ENCODE results near the gene BRD2. TPM values are rescaled to one million over a fixed set of nuclear protein-coding genes. Genes with fewer than 3 reads are reported as not detected.
A peak's percentile ranks its signal among the peaks of the same experiment; 100 is the strongest.

BRD2 gene
- total and polyA plus RNA-seq, 5 experiments from 2014 or later = 24.5 to 455 (median 72.8) TPM

DNA sequence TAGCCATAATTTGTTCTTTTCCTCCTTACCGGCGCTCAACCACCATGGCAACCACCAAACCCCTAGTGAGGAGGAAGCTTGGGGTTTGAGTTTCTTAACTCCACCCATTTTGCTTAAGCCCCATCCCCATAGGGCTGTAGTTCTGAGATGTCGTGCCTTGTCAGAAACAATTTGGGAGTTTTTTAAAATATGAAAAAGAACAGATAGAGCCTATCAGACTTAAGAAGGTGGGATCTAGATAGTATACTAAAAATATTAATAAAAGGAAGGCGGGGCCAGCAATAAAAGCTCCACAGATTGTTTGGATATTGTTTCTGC, 5.6 kb downstream of the BRD2 start:
- Mint-ChIP-seq H3K27me3 (no peaks in the 10 kb centered on the region), H3K4me1 (peaks cover 43 to 61% (median 49%) of the 10 kb centered on the region in 4 donors), H3K9me3 (no peaks in the 10 kb centered on the region), H3K27ac (peak overlapping the region; percentile 91 to 100 (median 100)), H3K36me3 (peaks cover 20 to 65% (median 45%) of the 10 kb centered on the region in 3 donors), H3K4me3 (peak overlapping the region; percentile 78 to 99 (median 99))
- DNase-seq (peak in 5 of 10 donors; percentile 30 to 67 (median 57)), ATAC-seq (peak; percentile 7 to 11)
- POLR2A ChIA-PET = interaction anchor here (0.6 to 21.1 kb wide), 14 partner anchors 8 to 778 kb away, joined by 3 to 510 read pairs (median 24); partner anchors contain the start of genes HLA-DMA, HLA-DMB, PFDN6 and PSMB8

DNA sequence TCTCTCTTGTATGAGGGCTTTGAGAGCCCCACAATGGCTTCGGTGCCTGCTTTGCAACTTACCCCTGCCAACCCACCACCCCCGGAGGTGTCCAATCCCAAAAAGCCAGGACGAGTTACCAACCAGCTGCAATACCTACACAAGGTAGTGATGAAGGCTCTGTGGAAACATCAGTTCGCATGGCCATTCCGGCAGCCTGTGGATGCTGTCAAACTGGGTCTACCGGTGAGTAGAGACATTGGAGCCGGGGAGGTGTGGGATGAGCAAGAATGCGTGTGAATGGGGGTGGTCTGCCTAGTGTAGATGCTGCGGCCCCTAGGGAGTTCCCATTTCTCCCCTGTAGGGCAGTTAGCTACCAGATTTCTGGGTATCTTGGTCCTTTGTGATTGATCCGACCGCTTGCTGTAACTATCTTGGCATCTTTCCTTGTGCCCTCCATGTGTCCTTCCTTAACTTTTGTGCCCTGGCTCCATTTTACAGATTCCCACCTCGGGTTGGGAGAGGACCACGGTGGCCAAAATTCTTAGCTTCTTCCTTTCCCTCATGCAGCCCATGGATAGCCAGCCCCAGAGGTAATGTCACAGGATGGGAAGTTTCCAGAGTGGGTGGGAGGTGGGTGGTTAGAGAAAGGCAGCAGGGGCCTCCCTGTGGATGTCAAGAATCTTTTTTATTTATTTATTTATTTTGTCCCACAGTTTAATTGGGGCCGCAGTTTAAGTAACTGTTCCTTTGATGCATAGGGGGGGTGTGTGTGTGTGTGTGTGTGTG, 6.3 kb downstream of the BRD2 start:
- POLR2A ChIA-PET = interaction anchor here (1.0 to 21.1 kb wide), 11 partner anchors 8 to 303 kb away, joined by 3 to 510 read pairs (median 66); partner anchors contain the start of genes HLA-DMA, HLA-DMB, PSMB8 and PSMB9
- H3K9me3 Mint-ChIP-seq = no peaks in the 10 kb centered on the region
- ATAC-seq (no peak), DNase-seq (no peak)
- no peaks in the 10 kb centered on the region for H3K27me3 Mint-ChIP-seq
- H3K4me1 Mint-ChIP-seq = peaks cover 44 to 65% (median 51%) of the 10 kb centered on the region in 4 donors
- H3K27ac Mint-ChIP-seq = peak overlapping the region; percentile 78 to 100 (median 99)
- H3K4me3 Mint-ChIP-seq = peak overlapping the region; percentile 78 to 99 (median 99)
- H3K36me3 Mint-ChIP-seq = peaks cover 23 to 73% (median 48%) of the 10 kb centered on the region in 3 donors

DNA sequence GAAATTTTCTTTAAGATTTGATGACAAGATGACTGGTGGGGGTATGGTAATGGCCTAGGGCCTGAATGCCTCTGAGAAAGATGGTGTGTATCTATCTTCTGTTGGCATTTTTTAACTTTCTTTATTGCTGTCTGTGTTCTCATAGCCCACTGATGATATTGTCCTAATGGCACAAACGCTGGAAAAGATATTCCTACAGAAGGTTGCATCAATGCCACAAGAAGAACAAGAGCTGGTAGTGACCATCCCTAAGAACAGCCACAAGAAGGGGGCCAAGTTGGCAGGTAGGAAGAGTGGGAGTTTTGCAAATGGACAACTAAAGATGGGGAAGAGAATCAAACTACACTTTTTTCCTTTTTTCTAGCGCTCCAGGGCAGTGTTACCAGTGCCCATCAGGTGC, 7.5 kb downstream of the BRD2 start:
- Mint-ChIP-seq H3K4me3 (peak overlapping the region in 9 of 10 donors; percentile 70 to 99 (median 95)), H3K36me3 (peaks cover 28 to 84% (median 55%) of the 10 kb centered on the region in 3 donors), H3K27ac (peak overlapping the region; percentile 68 to 100 (median 84)), H3K27me3 (no peaks in the 10 kb centered on the region), H3K4me1 (peaks cover 41 to 70% (median 53%) of the 10 kb centered on the region in 4 donors), H3K9me3 (no peaks in the 10 kb centered on the region)
- ATAC-seq = no peak
- DNase-seq = no peak
- POLR2A ChIA-PET = interaction anchor here (0.5 to 21.1 kb wide), 6 partner anchors 7 to 134 kb away, joined by 3 to 510 read pairs (median 118); partner anchors contain the start of genes HLA-DMB, PSMB8 and TAP2

DNA sequence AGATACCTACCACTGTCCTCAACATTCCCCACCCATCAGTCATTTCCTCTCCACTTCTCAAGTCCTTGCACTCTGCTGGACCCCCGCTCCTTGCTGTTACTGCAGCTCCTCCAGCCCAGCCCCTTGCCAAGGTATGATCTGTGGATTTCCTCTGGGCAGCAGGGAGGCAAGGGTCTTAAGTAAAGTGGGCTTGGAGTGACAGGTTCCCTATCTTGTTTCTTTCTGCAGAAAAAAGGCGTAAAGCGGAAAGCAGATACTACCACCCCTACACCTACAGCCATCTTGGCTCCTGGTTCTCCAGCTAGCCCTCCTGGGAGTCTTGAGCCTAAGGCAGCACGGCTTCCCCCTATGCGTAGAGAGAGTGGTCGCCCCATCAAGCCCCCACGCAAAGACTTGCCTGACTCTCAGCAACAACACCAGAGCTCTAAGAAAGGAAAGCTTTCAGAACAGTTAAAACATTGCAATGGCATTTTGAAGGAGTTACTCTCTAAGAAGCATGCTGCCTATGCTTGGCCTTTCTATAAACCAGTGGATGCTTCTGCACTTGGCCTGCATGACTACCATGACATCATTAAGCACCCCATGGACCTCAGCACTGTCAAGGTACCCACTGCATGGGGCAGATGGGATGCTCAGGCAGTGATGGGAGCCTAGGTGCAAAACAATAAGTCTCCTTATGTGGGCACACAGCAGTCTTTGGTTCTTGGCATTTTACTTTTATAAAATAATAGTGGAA, 8.1 kb downstream of the BRD2 start:
- Mint-ChIP-seq H3K36me3 (peaks cover 28 to 90% (median 51%) of the 10 kb centered on the region in 3 donors), H3K4me1 (peaks cover 38 to 64% (median 53%) of the 10 kb centered on the region in 4 donors), H3K27me3 (no peaks in the 10 kb centered on the region), H3K27ac (peak overlapping the region; percentile 68 to 100 (median 84)), H3K9me3 (no peaks in the 10 kb centered on the region), H3K4me3 (peak overlapping the region in 9 of 10 donors; percentile 13 to 99 (median 81))
- DNase-seq (no peak), ATAC-seq (no peak)
- POLR2A ChIA-PET = interaction anchor here (0.5 to 21.1 kb wide), 7 partner anchors 6 to 312 kb away, joined by 3 to 510 read pairs (median 5); partner anchors contain the start of genes HLA-DMB, PSMB8 and TAP2

DNA sequence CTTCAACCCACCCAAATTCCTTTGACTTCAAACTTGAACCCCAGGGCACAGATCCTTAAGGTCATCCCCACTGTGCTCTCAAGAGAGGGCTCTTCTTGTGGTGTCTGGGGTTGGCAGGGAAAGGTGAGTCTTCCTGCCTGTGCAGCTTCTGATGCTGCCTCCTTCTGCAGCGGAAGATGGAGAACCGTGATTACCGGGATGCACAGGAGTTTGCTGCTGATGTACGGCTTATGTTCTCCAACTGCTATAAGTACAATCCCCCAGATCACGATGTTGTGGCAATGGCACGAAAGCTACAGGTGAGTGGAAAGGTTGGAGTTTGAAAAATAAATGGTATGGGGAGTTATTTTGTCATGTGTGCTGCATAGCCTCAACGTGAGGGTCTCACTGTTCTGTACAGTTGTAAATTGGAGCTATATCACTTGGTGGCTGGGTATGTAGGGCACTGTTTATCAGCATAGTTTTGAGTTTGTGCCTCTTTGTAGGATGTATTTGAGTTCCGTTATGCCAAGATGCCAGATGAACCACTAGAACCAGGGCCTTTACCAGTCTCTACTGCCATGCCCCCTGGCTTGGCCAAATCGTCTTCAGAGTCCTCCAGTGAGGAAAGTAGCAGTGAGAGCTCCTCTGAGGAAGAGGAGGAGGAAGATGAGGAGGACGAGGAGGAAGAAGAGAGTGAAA, 9.0 kb downstream of the BRD2 start:
- H3K4me1 Mint-ChIP-seq = peaks cover 36 to 67% (median 56%) of the 10 kb centered on the region in 4 donors
- H3K4me3 Mint-ChIP-seq = peak overlapping the region in 5 of 10 donors; percentile 2 to 44 (median 16)
- peaks cover 28 to 96% (median 53%) of the 10 kb centered on the region in 3 donors for H3K36me3 Mint-ChIP-seq
- peak overlapping the region; percentile 6 to 91 (median 62) for H3K27ac Mint-ChIP-seq
- POLR2A ChIA-PET = interaction anchor here (0.5 to 21.1 kb wide), 6 partner anchors 8 to 311 kb away, joined by 3 to 510 read pairs (median 4); partner anchors contain the start of genes BRD2, HLA-DMA and HLA-DMB
- ATAC-seq (no peak), DNase-seq (no peak)
- H3K9me3 Mint-ChIP-seq = no peaks in the 10 kb centered on the region
- H3K27me3 Mint-ChIP-seq = no peaks in the 10 kb centered on the region

DNA sequence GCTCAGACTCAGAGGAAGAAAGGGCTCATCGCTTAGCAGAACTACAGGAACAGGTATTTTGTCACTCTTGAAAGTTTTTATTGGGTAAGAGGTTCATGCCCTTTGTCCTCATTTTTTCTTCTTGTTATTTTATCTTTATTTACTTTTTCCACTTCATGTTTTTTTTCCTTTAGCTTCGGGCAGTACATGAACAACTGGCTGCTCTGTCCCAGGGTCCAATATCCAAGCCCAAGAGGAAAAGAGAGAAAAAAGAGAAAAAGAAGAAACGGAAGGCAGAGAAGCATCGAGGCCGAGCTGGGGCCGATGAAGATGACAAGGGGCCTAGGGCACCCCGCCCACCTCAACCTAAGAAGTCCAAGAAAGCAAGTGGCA, 9.5 kb downstream of the BRD2 start:
- H3K4me3 Mint-ChIP-seq = no peak overlapping the region
- peaks cover 34 to 71% (median 57%) of the 10 kb centered on the region in 4 donors for H3K4me1 Mint-ChIP-seq
- no peak for ATAC-seq

DNA sequence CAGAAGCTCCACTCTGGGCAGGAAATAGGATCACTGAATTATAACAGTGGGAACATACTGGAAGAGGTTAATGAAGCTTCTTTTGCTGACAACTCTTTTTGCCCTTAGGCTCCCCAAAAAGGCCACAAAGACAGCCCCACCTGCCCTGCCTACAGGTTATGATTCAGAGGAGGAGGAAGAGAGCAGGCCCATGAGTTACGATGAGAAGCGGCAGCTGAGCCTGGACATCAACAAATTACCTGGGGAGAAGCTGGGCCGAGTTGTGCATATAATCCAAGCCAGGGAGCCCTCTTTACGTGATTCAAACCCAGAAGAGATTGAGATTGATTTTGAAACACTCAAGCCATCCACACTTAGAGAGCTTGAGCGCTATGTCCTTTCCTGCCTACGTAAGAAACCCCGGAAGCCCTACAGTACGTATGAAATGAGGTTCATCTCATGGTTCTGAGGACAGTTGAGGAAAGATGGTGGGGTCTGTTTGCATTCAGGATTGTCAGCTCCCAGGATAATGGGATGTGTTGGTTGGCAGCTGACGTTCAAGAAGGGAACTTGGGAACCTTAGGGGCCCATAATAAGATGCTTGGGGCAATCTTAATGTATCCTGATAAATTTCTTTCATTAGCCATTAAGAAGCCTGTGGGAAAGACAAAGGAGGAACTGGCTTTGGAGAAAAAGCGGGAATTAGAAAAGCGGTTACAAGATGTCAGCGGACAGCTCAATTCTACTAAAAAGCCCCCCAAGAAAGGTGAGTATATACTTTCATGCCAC, 11.5 kb downstream of the BRD2 start:
- peaks cover 33 to 69% (median 65%) of the 10 kb centered on the region in 4 donors for H3K4me1 Mint-ChIP-seq
- H3K9me3 Mint-ChIP-seq = no peaks in the 10 kb centered on the region
- H3K27me3 Mint-ChIP-seq = no peaks in the 10 kb centered on the region
- H3K36me3 Mint-ChIP-seq = peaks cover 14 to 74% (median 33%) of the 10 kb centered on the region in 3 donors
- no peak for ATAC-seq
- no peak for DNase-seq
- POLR2A ChIA-PET = interaction anchor here (1.3 to 21.1 kb wide), 4 partner anchors 8 to 85 kb away, joined by 3 to 510 read pairs (median 138); partner anchors contain the start of genes BRD2, HLA-DMA and HLA-DMB
- H3K4me3 Mint-ChIP-seq = peak overlapping the region in 1 of 10 donors; percentile 10
- H3K27ac Mint-ChIP-seq = peak overlapping the region in 9 of 10 donors; percentile 19 to 69 (median 55)

More for the DNA sequence above, 9.5 kb downstream of the BRD2 start:
- POLR2A ChIA-PET = interaction anchor here (0.5 to 21.1 kb wide), 5 partner anchors 9 to 39 kb away, joined by 3 to 510 read pairs (median 5); partner anchors contain the start of genes BRD2, HLA-DMA and HLA-DMB
- Mint-ChIP-seq H3K36me3 (peaks cover 25 to 91% (median 51%) of the 10 kb centered on the region in 3 donors), H3K27ac (peak overlapping the region; percentile 6 to 91 (median 72)), H3K27me3 (no peaks in the 10 kb centered on the region), H3K9me3 (no peaks in the 10 kb centered on the region)
- DNase-seq = no peak

DNA sequence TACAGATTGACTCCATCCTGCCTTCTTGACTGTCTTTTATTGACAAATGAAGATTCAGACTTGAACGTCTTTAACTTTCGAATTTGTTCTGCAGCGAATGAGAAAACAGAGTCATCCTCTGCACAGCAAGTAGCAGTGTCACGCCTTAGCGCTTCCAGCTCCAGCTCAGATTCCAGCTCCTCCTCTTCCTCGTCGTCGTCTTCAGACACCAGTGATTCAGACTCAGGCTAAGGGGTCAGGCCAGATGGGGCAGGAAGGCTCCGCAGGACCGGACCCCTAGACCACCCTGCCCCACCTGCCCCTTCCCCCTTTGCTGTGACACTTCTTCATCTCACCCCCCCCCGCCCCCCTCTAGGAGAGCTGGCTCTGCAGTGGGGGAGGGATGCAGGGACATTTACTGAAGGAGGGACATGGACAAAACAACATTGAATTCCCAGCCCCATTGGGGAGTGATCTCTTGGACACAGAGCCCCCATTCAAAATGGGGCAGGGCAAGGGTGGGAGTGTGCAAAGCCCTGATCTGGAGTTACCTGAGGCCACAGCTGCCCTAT, 12.2 kb downstream of the BRD2 start:
- H3K9me3 Mint-ChIP-seq = no peaks in the 10 kb centered on the region
- ATAC-seq = no peak
- peak overlapping the region in 6 of 10 donors; percentile 19 to 72 (median 46) for H3K27ac Mint-ChIP-seq
- H3K36me3 Mint-ChIP-seq = peaks cover 14 to 68% (median 30%) of the 10 kb centered on the region in 3 donors
- DNase-seq = no peak
- POLR2A ChIA-PET = interaction anchor here (0.7 to 21.1 kb wide), 5 partner anchors 9 to 612 kb away, joined by 3 to 510 read pairs (median 45); partner anchors contain the start of genes BRD2, HLA-DMA, HLA-DMB and TAP2
- H3K4me3 Mint-ChIP-seq = no peak overlapping the region
- no peaks in the 10 kb centered on the region for H3K27me3 Mint-ChIP-seq
- H3K4me1 Mint-ChIP-seq = peaks cover 28 to 65% (median 59%) of the 10 kb centered on the region in 4 donors

DNA sequence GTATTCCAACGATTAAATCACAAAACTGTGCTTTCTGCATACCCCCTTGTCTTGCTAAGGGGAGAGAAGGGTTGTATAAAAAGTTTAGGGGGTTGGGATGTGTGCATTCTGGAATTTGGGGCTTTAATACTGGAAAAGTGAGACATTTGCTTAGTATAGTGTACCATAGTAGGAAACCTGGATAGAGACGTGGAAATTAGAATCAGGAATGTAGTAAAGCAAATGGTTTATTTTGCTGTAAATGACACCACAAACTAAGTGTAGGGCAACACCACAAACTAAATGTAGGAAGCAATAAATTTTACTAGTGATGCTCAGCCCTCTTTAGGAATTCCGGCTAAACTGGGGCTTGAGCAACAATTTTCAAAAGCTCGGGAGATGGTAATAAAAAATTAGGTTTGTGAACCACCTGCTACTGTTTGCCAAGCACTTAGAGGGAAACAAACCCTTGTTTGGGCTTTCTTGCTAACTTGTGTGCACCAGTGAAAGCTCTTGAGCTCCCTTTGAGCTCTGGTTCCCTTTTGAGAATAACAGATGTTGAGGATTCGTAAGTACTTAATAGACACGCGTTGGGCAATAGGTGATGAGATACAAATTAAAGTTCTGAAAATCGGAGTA, 13.8 kb downstream of the BRD2 start:
- POLR2A ChIA-PET = interaction anchor here (0.6 to 21.1 kb wide), 6 partner anchors 11 to 143 kb away, joined by 3 to 510 read pairs (median 24); partner anchors contain the start of genes BRD2, HLA-DMA and HLA-DMB
- Mint-ChIP-seq H3K27me3 (no peaks in the 10 kb centered on the region), H3K9me3 (no peaks in the 10 kb centered on the region), H3K4me3 (no peak overlapping the region), H3K36me3 (peaks cover 14 to 52% (median 18%) of the 10 kb centered on the region in 3 donors), H3K4me1 (peaks cover 19 to 49% (median 43%) of the 10 kb centered on the region in 4 donors), H3K27ac (peak overlapping the region in 9 of 10 donors; percentile 7 to 87 (median 44))
- no peak for DNase-seq
- ATAC-seq = no peak

DNA sequence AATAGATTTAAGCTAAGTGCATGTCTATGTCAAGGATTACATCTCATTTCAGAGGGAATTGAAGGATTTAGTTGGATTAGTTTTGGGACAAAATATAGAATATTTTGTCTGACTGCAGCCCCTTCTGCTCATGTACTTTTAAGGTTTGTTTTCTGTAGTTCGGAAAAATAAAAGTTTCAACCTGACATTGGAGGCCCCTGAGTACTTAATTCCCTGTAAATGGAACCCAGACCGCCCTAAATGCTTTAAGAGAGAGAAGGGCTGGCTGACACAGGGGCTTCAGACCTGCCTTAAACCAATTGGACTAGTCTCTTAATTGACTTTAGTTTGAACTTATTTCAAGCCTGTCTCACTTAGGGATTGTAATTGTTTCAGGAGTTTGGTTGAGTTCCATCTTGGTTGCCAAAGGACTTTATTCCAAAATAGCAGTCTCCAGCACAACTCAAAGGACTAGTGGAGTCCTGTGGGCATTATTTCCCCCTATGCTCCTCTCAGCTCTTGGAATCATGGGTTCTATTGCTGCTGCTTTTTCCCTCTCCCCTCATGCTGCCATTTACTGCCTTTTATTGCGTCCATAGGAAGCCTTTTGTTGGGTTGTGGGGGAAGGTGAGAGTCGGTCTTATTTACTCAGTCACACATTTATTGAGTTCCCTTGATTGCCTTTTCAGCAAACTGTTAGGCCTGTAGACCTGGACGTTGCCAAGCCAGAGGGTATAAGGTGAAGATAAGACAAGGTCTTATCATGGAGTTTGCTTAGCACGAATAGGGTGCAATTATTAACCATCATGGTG, 14.5 kb downstream of the BRD2 start:
- no peak overlapping the region for H3K4me3 Mint-ChIP-seq
- H3K36me3 Mint-ChIP-seq = peaks cover 8 to 45% (median 13%) of the 10 kb centered on the region in 3 donors
- no peaks in the 10 kb centered on the region for H3K27me3 Mint-ChIP-seq
- ATAC-seq (no peak), DNase-seq (no peak)
- POLR2A ChIA-PET = interaction anchor here (1.0 to 21.1 kb wide), 5 partner anchors 11 to 89 kb away, joined by 3 to 510 read pairs (median 45); partner anchors contain the start of genes BRD2, HLA-DMA and HLA-DMB
- peaks cover 14 to 42% (median 36%) of the 10 kb centered on the region in 4 donors for H3K4me1 Mint-ChIP-seq
- no peaks in the 10 kb centered on the region for H3K9me3 Mint-ChIP-seq
- H3K27ac Mint-ChIP-seq = peak overlapping the region in 8 of 10 donors; percentile 41 to 87 (median 56)

All from naive thymus-derived CD8-positive, alpha-beta T cell (primary cell).